Ishikawa (cell line): ENCODE measurements around the gene POR.

Experiments used
- CEBPB ChIP-seq: IDR thresholded peaks from 2 replicates; pipeline ENCODE4 v1.6.1; 2012
- NFIC ChIP-seq: IDR thresholded peaks from 2 replicates; pipeline ENCODE4 v1.6.1; 2012
- RAD21 ChIP-seq: IDR thresholded peaks from 2 replicates; pipeline ENCODE4 v1.6.1; 2012; ENCODE audit warnings: low read depth
- TCF12 ChIP-seq: IDR thresholded peaks from 2 replicates; pipeline ENCODE4 v1.6.1; 2012; ENCODE audit warnings: low read depth

The POR gene

GRCh38 chr7:76029682-76030081, 114.7 kb downstream of the POR start:
- peak; percentile 50; the same call in 1 of the 2 replicates for TF ChIP-seq RAD21

GRCh38 chr7:76031964-76032363, 117.0 kb downstream of the POR start:
- TF ChIP-seq CEBPB (no peak), NFIC (no peak), TCF12 (no peak)
